Stomach (tissue), 9 donors: ENCODE results near the gene CSGALNACT2. TPM values are rescaled to one million over a fixed set of nuclear protein-coding genes. Genes with fewer than 3 reads are reported as not detected.

ENCODE experiments used
- DNase-seq, 2 donors: peaks; one replicate each; pipeline versions ENCODE4 v3.0.0 to v3.0.0-alpha.2; 2013 to 2019
- H3K27ac ChIP-seq, 5 donors: fragments of 200-600 bp in 4 of 5; sonication (generic) in 4 of 5; one replicate each; pipeline ENCODE4 v1.5.1; 2013 to 2019; ENCODE audit warnings: mild to moderate bottlenecking in 1 of 5, moderate library complexity in 1 of 5
- H3K27me3 ChIP-seq, 3 donors: fragments of 200-600 bp; sonication (generic); one replicate each; pipeline ENCODE4 v1.5.1; 2017 to 2019; ENCODE audit warnings: mixed run types in 1 of 3
- H3K36me3 ChIP-seq, 4 donors: fragments of 200-600 bp; sonication (generic); 1 replicate in 3 of 4; 2 replicates in 1 of 4; pipeline ENCODE4 v1.5.1; 2016 to 2019
- H3K4me1 ChIP-seq, 4 donors: fragments of 200-600 bp; sonication (generic); one replicate each; pipeline ENCODE4 v1.5.1; 2016 to 2019
- H3K4me3 ChIP-seq, 4 donors: fragments of 200-600 bp; sonication (generic) in 3 of 4; one replicate each; pipeline ENCODE4 v1.5.1; 2016 to 2019; ENCODE audit warnings: mild to moderate bottlenecking in 1 of 4
- H3K9me3 ChIP-seq, 4 donors: fragments of 200-600 bp; sonication (generic); one replicate each; pipeline ENCODE4 v1.5.1; 2016 to 2019
- EP300 ChIP-seq: sonication (generic); formaldehyde crosslinking; IDR thresholded peaks from one replicate; pipeline ENCODE4 v1.6.1; 2017; ENCODE audit warnings: antibody characterized with exemption
- POLR2A ChIP-seq, 4 donors: fragments of 450-650 bp; IDR thresholded peaks; one replicate each; pipeline ENCODE4 v1.6.1; 2016; ENCODE audit warnings: antibody characterized with exemption in 4 of 4, control low read depth in 2 of 4, mild to moderate bottlenecking in 1 of 4, moderate library complexity in 1 of 4
- POLR2AphosphoS5 ChIP-seq, 3 donors: sonication (generic); formaldehyde crosslinking; IDR thresholded peaks; one replicate each; pipeline ENCODE4 v1.6.1; 2016; ENCODE audit warnings: antibody characterized with exemption in 3 of 3
- WGBS, 5 donors: extraction: QIAGEN DNeasy Blood & Tissue Kit in 3 of 5; methylation state at CpG; one replicate each; pipeline versions ENCODE4 v1.1.5 to v1.1.7; 2013 to 2018; 5-methylcytosine and 5-hydroxymethylcytosine counted together
- intact Hi-C: fragments of 100-400 bp; cut with DNase I; formaldehyde crosslinking; loops from one replicate; pipeline ENCODE4 v1.15.1; 2023; ENCODE audit warnings: low total_unique reads
- polyA plus RNA-seq, 3 donors: library from polyadenylated mRNA; stranded (reverse); fragments of 200-250 nt; gene quantifications; one replicate each; pipeline ENCODE4 v1.2.3, GENCODE V29; 2013
- total RNA-seq, 5 donors: library from RNA; depleted of rRNA; stranded (reverse); fragments of >200 nt; gene quantifications; one replicate each; pipeline versions ENCODE4 v1.1.0 to v1.2.3, GENCODE V29; 2014 to 2016
- TF ChIP-seq, protein P1 (sequence below), 7 experiments: fragments of 450-650 bp in 4 of 7; fragments of 200-600 bp in 3 of 7; sonication (generic) in 3 of 7; IDR thresholded peaks; one replicate each; pipeline ENCODE4 v1.5.1; 2016 to 2019; ENCODE audit warnings: antibody characterized with exemption in 7 of 7, control low read depth in 2 of 7, mild to moderate bottlenecking in 1 of 7
- donor health status: healthy with polysubstance abuse.
- donor health status: Bipolar disorder and iron deficiency.
- donor health status: healthy.

CSGALNACT2 gene
- total and polyA plus RNA-seq, 8 donors = 2.0 to 30.1 (median 7.8) TPM

DNA sequence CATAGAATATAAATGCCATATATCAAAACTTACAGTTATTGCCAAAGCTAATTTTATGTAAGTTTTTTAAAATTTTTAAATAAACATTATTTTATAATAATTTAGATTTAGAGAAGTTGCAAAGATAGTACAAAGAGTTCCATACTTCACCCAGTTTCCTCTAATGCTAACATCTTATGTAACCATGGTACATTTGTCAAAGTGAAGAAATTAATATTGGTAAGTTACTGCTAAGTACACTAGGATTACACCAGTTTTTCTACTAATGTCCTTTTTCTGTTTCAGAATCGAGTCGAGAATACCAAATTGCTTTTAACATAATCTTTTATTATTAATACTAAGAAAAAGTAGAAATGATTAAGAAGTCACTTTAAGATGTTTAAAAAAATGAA is 29.2 kb downstream of the CSGALNACT2 start:
- Histone ChIP-seq H3K4me3 (no peak overlapping the region), H3K27ac (no peak overlapping the region), H3K27me3 (no peaks in the 10 kb centered on the region), H3K9me3 (no peaks in the 10 kb centered on the region), H3K4me1 (peaks cover 0 to 16% (median 0%) of the 10 kb centered on the region in 4 donors), H3K36me3 (peaks cover 6 to 46% (median 27%) of the 10 kb centered on the region in 4 donors)
- intact Hi-C loops = no loop called here
- TF ChIP-seq POLR2A (IDR thresholded peaks at IDR 0.05) = no peak
- TF ChIP-seq POLR2AphosphoS5 (IDR thresholded peaks at IDR 0.05) = no peak
- TF ChIP-seq EP300 = no peak
- TF ChIP-seq, protein P1, sequence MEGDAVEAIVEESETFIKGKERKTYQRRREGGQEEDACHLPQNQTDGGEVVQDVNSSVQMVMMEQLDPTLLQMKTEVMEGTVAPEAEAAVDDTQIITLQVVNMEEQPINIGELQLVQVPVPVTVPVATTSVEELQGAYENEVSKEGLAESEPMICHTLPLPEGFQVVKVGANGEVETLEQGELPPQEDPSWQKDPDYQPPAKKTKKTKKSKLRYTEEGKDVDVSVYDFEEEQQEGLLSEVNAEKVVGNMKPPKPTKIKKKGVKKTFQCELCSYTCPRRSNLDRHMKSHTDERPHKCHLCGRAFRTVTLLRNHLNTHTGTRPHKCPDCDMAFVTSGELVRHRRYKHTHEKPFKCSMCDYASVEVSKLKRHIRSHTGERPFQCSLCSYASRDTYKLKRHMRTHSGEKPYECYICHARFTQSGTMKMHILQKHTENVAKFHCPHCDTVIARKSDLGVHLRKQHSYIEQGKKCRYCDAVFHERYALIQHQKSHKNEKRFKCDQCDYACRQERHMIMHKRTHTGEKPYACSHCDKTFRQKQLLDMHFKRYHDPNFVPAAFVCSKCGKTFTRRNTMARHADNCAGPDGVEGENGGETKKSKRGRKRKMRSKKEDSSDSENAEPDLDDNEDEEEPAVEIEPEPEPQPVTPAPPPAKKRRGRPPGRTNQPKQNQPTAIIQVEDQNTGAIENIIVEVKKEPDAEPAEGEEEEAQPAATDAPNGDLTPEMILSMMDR (IDR thresholded peaks at IDR 0.05) = no peak
- 66 to 94% (median 92%) methylated on average over 2 of the region's 2 CpGs for WGBS, 5 donors
- DNase-seq = no peak

DNA sequence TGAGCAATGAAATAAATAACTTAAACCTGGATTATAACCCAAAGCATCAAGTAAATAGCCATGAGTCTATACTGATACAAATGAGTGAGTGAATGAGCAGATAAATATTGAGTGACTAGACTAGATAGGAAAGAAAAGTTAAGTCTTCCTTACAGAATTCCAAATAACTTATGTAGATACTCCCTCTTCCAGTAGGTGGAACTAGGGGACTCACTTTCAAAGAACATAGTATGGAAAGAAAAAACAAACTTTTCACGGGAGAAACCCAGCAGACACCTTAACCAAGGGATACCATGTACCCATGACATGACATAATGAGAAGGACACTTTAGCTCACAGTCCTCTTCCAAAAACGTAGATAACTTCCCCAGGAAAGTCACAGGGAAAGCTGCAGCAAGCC is 32.2 kb downstream of the CSGALNACT2 start:
- TF ChIP-seq EP300 (no peak), POLR2AphosphoS5 (IDR thresholded peaks at IDR 0.05) (no peak), POLR2A (IDR thresholded peaks at IDR 0.05) (no peak)
- TF ChIP-seq, protein P1 (IDR thresholded peaks at IDR 0.05) = no peak

DNA sequence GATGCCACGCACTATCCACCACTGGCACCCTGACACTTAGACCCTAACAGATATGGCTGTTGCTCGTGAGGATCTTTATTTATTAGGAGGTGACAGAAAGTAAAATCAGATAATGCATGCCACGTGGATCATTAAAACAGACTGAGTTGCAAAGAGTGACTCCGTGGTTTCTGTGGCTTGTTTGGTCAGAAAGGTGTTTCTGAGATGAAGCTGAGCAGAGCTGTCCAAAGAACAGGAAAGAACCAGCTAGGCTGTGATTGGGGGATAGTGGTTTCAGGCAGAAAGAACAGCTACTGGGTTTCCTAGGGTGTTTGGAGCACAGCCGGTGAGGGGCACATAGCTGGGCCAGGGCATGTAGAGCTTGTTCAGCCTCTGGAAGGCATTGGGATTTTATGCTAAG is 34.4 kb downstream of the CSGALNACT2 start:
- H3K27me3 ChIP-seq = no peaks in the 10 kb centered on the region
- intact Hi-C loops = no loop called here
- H3K36me3 ChIP-seq = peaks cover 6 to 70% (median 39%) of the 10 kb centered on the region in 4 donors
- H3K4me3 ChIP-seq = no peak overlapping the region
- peak overlapping the region in 1 of 5 donors; percentile 2 for H3K27ac ChIP-seq
- WGBS, 5 donors = 84 to 94% (median 89%) methylated on average over 5 of the region's 5 CpGs
- H3K9me3 ChIP-seq = no peaks in the 10 kb centered on the region
- no peak for TF ChIP-seq POLR2AphosphoS5 (IDR thresholded peaks at IDR 0.05)
- TF ChIP-seq POLR2A (IDR thresholded peaks at IDR 0.05) = no peak
- no peak for TF ChIP-seq EP300
- TF ChIP-seq, protein P1 (IDR thresholded peaks at IDR 0.05) = no peak
- no peak for DNase-seq
- peaks cover 0 to 15% (median 8%) of the 10 kb centered on the region in 4 donors for H3K4me1 ChIP-seq

More for the DNA sequence above, 32.2 kb downstream of the CSGALNACT2 start:
- intact Hi-C loops = no loop called here
- H3K27ac ChIP-seq = no peak overlapping the region
- no peaks in the 10 kb centered on the region for H3K27me3 ChIP-seq
- peaks cover 0 to 22% (median 8%) of the 10 kb centered on the region in 4 donors for H3K4me1 ChIP-seq
- 51 to 80% (median 65%) methylated on average over 2 of the region's 2 CpGs for WGBS, 5 donors
- no peak for DNase-seq
- H3K9me3 ChIP-seq = no peaks in the 10 kb centered on the region
- H3K36me3 ChIP-seq = peaks cover 0 to 48% (median 20%) of the 10 kb centered on the region in 4 donors
- H3K4me3 ChIP-seq = no peak overlapping the region

DNA sequence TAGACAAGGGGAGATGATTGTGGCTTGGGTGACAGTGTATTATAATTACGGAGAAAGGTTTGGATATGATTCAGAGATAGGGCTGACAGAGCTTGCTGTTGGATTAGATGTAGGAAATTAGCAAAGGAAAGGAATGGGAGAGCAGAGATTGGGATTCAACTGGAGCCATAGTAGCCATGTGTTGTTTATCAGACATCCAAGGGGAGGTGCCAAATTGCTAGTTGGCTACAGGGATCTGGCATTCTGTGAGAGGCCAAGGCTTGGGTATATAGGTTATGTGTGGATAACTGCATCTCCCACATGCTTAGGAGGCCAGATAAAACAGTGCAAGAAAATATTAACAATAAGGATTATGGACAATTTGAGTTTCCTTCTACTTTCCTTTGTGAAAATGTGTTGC is 34.9 kb downstream of the CSGALNACT2 start:
- peak overlapping the region in 1 of 5 donors; percentile 2 for H3K27ac ChIP-seq
- WGBS, 5 donors = 74 to 95% (median 85%) methylated on average over 1 of the region's 1 CpG

DNA sequence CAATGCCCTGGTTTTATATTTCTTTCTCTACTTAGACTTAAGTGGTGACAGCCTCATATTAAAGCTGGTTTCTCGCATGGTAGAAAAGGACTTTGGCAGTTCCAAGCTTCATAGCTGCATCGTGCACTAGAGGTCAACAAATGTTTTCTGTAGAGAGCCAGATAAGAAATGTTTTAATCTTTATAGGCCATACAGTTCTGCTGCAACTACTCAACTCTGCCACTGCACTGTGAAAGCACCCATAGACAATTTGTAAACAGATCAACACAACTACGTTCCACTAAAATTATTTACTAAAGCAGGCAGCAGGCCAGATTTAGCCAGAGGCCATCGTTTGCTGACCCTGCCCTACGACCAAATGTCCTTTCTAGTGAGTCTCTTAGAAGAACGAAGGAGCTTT is 36.7 kb downstream of the CSGALNACT2 start:
- TF ChIP-seq POLR2AphosphoS5 (IDR thresholded peaks at IDR 0.05) (no peak), POLR2A (IDR thresholded peaks at IDR 0.05) (no peak), EP300 (no peak)
- TF ChIP-seq, protein P1 (IDR thresholded peaks at IDR 0.05) = no peak
- no peak overlapping the region for H3K4me3 ChIP-seq
- H3K27me3 ChIP-seq = no peaks in the 10 kb centered on the region
- intact Hi-C loops = no loop called here
- H3K36me3 ChIP-seq = peaks cover 10 to 76% (median 55%) of the 10 kb centered on the region in 4 donors
- H3K4me1 ChIP-seq = peaks cover 0 to 18% (median 8%) of the 10 kb centered on the region in 4 donors
- no peak overlapping the region for H3K27ac ChIP-seq
- 19 to 51% (median 30%) methylated on average over 6 of the region's 6 CpGs for WGBS, 5 donors
- no peak for DNase-seq
- no peaks in the 10 kb centered on the region for H3K9me3 ChIP-seq

More for the DNA sequence above, 34.9 kb downstream of the CSGALNACT2 start:
- Histone ChIP-seq H3K36me3 (peaks cover 9 to 72% (median 43%) of the 10 kb centered on the region in 4 donors), H3K27me3 (no peaks in the 10 kb centered on the region), H3K4me3 (no peak overlapping the region), H3K9me3 (no peaks in the 10 kb centered on the region), H3K4me1 (peaks cover 0 to 18% (median 8%) of the 10 kb centered on the region in 4 donors)
- intact Hi-C loops = no loop called here
- DNase-seq = no peak
- TF ChIP-seq EP300 = no peak
